ENCODE measurements around the gene SIRT2. TPM values are rescaled to one million over a fixed set of nuclear protein-coding genes. Genes with fewer than 3 reads are reported as not detected.
"Not testable (repeated sequence)": the region's sequence is repeated elsewhere in the genome, so short reads cannot be mapped to it uniquely, and the experiment has no call there.

Gene SIRT2
- total RNA-seq, 4 donors from 2014 or later: 39.8 to 71.5 (median 52.7) TPM

DNA sequence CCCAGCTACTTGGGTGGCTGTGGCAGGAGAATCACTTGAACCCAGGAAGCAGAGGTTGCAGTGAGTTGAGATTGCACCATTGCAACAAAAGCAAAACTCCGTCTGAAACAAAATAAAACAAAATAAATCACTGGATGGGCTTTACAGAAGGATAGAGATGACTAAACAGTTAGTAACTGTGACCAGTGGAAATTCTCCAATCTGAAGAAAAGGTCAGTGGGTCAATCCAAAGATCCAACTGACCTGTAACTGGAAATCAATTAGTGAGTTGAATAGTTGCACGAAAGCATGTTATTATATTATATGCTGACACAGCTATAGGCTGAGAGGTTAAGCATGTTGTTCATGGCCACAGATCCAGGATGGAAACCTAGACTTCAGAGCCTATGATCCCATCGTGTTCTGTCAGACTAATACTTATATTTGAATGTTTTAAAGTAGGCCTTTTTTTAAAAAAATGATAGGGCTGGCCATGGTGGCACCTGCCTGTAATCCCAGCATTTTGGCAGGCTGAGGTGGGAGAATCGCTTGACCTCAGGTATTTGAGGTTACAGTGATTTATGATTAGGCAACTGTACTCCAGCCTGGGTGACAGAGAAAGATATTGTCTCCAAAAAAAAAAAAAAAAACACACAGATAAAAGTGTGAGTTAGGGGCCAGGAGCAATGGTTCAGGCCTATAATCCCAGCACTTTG is 69.2 kb downstream of the SIRT2 start:
- Histone ChIP-seq H3K4me3 (peak overlapping the region in 1 of 4 donors; percentile 79), H3K27ac (peak overlapping the region in 3 of 4 donors; percentile 87 to 95 (median 94)), H3K36me3 (peaks cover 8 to 60% (median 20%) of the 10 kb centered on the region in 3 donors), H3K4me1 (peaks cover 20 to 55% (median 32%) of the 10 kb centered on the region in 3 donors), H3K9me3 (no peaks in the 10 kb centered on the region), H3K27me3 (no peaks in the 10 kb centered on the region)
- WGBS, 2 donors: 63 to 71% methylated on average over 4 of the region's 4 CpGs
- no peak for DNase-seq
- TF ChIP-seq, protein P1, sequence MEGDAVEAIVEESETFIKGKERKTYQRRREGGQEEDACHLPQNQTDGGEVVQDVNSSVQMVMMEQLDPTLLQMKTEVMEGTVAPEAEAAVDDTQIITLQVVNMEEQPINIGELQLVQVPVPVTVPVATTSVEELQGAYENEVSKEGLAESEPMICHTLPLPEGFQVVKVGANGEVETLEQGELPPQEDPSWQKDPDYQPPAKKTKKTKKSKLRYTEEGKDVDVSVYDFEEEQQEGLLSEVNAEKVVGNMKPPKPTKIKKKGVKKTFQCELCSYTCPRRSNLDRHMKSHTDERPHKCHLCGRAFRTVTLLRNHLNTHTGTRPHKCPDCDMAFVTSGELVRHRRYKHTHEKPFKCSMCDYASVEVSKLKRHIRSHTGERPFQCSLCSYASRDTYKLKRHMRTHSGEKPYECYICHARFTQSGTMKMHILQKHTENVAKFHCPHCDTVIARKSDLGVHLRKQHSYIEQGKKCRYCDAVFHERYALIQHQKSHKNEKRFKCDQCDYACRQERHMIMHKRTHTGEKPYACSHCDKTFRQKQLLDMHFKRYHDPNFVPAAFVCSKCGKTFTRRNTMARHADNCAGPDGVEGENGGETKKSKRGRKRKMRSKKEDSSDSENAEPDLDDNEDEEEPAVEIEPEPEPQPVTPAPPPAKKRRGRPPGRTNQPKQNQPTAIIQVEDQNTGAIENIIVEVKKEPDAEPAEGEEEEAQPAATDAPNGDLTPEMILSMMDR (IDR thresholded peaks at IDR 0.05): no peak
- no peak for TF ChIP-seq POLR2A (IDR thresholded peaks at IDR 0.05)
- intact Hi-C loops (cut with DNase I): loop anchor here (10.0 kb wide), 1 partner anchor 95 kb away; no protein-coding TSS in a partner anchor

DNA sequence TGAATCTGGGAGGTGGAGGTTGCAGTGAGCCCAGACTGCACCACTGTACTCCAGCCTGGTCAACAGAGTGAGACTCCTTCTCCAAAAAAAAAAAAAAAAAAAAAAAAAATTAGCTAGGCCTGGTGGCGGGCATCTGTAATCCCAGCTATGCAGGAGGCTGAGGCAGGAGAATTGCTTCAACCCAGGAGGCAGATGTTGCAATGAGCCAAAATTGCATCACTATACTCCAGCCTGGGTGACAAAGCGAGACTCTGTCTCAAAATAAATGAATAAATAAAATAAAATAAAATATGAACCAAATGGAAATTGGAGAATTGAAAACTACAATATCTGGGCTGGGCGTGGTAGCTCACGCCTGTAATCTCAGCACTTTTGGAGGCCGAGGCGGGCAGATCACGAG is 70.2 kb downstream of the SIRT2 start:
- peaks cover 20 to 54% (median 32%) of the 10 kb centered on the region in 3 donors for H3K4me1 ChIP-seq
- H3K4me3 ChIP-seq; DNase-seq; intact Hi-C loops (cut with DNase I); H3K27me3 ChIP-seq; H3K27ac ChIP-seq; H3K9me3 ChIP-seq: not testable (repeated sequence)
- H3K36me3 ChIP-seq: peaks cover 8 to 62% (median 20%) of the 10 kb centered on the region in 3 donors
- WGBS, 2 donors: 96 to 98% methylated on average over 6 to 7 of the region's 7 CpGs

Other genes with a start within 250 kb of the SIRT2 start
- gene CAPN12, start 155.1 kb downstream of the SIRT2 start, total RNA-seq: 1 to 10 TPM; 1.5 to 4.2 (median 1.8) TPM
- gene LGALS7, start 126.1 kb downstream of the SIRT2 start, total RNA-seq: 100 to 1,000 TPM in 2 of 4 donors, 10 to 100 TPM in 1, 1 to 10 TPM in 1; 7.1 to 266 (median 114) TPM
- 1,000 to 10,000 TPM in 3 of 4 donors, 100 to 1,000 TPM in 1; 871 to 2,466 (median 1,613) TPM for gene LGALS7B, start 110.4 kb downstream of the SIRT2 start, total RNA-seq
- under 1 TPM in 2 of 4 donors, not detected in 2; 0.62 to 0.76 TPM for gene LGALS4, start 86.7 kb downstream of the SIRT2 start, total RNA-seq
- gene ECH1, start 67.8 kb downstream of the SIRT2 start, total RNA-seq: 100 to 1,000 TPM in 1 of 4 donors, 10 to 100 TPM in 3; 63.4 to 129 (median 85.9) TPM
- 100 to 1,000 TPM; 136 to 186 (median 167) TPM for gene HNRNPL, start 49.6 kb downstream of the SIRT2 start, total RNA-seq
- 10 to 100 TPM in 1 of 4 donors, 1 to 10 TPM in 3; 4.8 to 14.9 (median 5.7) TPM for gene RINL, start 21.3 kb downstream of the SIRT2 start, total RNA-seq
- gene NFKBIB, start 351 bp upstream of the SIRT2 start, total RNA-seq: 10 to 100 TPM; 22.0 to 34.0 (median 26.7) TPM
- 1 to 10 TPM in 1 of 4 donors, under 1 TPM in 2, not detected in 1; 0.76 to 2.4 (median 0.83) TPM for gene CCER2, start 12.6 kb upstream of the SIRT2 start, total RNA-seq
- gene SARS2, start 31.1 kb upstream of the SIRT2 start, total RNA-seq: 10 to 100 TPM; 21.2 to 32.7 (median 25.2) TPM
- gene MRPS12, start 31.3 kb upstream of the SIRT2 start, total RNA-seq: 10 to 100 TPM; 27.2 to 74.6 (median 44.2) TPM
- gene FBXO17, start 76.1 kb upstream of the SIRT2 start, total RNA-seq: 10 to 100 TPM in 1 of 4 donors, 1 to 10 TPM in 3; 3.9 to 18.3 (median 8.8) TPM
- 10 to 100 TPM in 2 of 4 donors, 1 to 10 TPM in 2; 5.7 to 14.0 (median 8.3) TPM for gene FBXO27, start 132.9 kb upstream of the SIRT2 start, total RNA-seq
- gene ACP7, start 184.8 kb upstream of the SIRT2 start, total RNA-seq: under 1 TPM in 3 of 4 donors, not detected in 1; 0.19 to 0.57 (median 0.40) TPM
- 10 to 100 TPM; 12.2 to 40.1 (median 18.3) TPM for gene PAK4, start 226.2 kb upstream of the SIRT2 start, total RNA-seq